ENCODE measurements around the gene PCDHGA1.
"Not testable (repeated sequence)": the region's sequence is repeated elsewhere in the genome, so short reads cannot be mapped to it uniquely, and the experiment has no call there.

The PCDHGA1 gene

DNA sequence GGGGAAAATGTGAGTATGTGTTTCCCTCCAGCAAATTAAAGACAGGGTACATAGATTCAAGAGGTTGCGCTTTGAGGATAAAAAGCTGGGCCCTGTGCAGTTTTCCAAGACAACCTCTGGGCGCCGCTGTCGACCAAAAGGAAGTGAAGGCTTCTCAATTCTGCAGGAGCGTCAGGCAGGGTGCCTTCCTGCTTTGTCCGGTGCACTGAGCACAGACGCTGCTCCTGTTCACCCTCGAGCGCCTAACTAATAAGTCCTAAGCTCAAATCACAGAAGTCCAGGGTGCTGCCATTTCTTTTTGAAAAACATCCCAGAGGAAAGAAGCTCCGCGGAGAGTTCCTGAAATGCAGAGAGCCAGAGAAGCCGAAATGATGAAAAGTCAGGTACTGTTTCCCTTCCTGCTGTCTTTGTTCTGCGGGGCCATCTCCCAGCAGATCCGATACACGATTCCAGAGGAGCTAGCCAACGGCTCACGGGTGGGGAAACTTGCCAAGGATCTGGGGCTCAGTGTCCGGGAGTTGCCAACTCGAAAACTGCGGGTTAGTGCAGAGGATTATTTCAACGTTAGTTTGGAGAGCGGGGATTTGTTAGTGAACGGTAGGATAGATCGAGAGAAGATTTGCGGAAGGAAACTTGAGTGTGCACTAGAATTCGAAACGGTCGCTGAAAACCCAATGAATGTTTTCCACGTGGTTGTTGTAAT is 19.8 kb downstream of the PCDHGA1 start, which contains the start of gene PCDHGB1:
PCDHGB1 (plus strand) TSS at position 183 of the 703 bp plus-strand sequence; CDS start at position 345, 162 bp downstream.
- DNase-seq, result peak; percentile 48

DNA sequence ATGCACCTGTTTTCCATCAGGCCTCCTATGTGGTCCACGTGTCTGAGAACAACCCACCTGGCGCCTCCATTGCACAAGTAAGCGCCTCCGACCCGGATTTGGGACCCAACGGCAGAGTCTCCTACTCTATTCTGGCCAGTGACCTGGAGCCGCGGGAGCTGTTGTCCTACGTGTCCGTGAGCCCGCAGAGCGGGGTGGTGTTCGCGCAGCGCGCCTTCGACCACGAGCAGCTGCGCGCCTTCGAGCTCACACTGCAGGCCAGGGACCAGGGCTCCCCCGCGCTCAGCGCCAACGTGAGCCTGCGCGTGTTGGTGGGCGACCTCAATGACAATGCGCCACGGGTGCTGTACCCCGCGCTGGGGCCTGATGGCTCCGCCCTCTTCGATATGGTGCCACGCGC is 21.3 kb downstream of the PCDHGA1 start:
- DNase-seq, result no peak

DNA sequence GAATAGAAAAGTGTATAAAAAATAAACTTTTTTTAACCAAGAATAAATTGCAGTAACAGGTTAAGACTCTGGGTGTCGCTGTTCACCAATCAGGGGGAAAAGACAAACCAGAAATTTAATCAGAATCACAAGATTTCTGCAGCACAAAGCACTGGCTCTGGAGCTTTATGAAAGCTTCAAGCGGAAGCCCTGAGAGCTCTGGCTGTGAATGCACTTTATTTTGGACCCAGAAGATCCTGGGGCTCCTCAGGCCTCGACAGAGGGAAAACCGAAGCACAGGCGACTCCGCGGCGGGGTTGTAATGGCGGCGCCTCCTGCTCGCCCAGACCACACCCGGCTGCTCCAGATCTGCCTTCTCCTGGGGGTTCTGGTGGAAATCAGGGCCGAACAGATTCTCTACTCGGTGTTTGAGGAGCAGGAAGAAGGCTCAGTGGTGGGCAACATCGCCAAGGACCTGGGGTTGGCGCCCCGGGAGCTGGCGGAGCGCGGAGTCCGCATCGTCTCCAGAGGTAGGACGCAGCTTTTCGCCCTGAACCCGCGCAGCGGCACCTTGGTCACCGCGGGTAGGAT is 24.7 kb downstream of the PCDHGA1 start, which contains the start of gene PCDHGA4:
PCDHGA4 (plus strand) TSS at position 122 of the 570 bp plus-strand sequence; CDS start at position 209, 87 bp downstream.
- DNase-seq, result peak; percentile 15

DNA sequence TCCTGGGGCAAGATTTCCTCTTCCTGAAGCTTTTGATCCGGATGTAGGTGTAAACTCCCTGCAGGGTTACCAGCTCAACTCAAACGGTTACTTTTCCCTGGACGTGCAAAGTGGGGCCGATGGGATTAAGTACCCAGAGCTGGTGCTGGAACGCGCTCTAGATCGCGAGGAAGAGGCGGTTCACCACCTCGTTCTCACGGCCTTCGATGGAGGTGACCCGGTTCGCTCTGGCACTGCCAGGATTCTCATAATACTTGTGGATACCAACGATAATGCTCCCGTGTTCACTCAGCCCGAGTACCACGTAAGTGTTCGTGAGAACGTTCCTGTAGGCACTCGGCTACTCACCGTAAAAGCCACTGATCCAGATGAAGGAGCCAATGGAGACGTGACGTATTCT is 25.3 kb downstream of the PCDHGA1 start:
- no peak for DNase-seq

DNA sequence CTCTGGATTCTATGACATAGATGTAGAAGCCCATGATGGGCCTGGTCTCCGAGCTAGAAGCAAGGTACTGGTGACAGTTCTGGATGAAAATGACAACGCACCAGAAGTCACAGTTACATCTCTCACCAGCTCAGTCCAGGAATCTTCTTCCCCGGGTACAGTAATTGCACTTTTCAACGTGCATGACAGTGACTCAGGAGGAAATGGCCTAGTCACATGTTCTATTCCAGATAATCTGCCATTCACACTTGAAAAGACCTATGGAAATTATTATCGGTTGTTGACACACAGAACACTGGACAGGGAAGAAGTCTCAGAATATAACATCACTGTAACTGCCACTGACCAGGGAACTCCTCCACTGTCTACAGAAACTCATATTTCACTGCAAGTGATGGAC is 25.8 kb downstream of the PCDHGA1 start:
- DNase-seq, result no peak

DNA sequence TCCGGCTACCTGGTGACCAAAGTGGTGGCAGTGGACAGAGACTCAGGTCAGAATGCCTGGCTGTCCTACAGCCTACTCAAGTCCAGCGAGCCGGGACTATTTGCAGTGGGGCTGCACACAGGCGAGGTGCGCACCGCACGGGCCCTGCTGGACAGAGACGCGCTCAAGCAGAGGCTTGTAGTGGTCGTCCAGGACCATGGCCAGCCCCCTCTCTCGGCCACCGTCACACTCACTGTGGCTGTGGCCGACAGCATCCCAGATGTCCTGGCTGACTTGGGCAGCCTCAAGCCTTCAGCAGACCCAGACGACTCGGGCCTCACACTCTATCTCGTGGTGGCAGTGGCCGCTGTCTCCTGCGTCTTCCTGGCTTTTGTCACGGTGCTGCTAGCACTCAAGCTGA is 26.6 kb downstream of the PCDHGA1 start:
- DNase-seq, result no peak

DNA sequence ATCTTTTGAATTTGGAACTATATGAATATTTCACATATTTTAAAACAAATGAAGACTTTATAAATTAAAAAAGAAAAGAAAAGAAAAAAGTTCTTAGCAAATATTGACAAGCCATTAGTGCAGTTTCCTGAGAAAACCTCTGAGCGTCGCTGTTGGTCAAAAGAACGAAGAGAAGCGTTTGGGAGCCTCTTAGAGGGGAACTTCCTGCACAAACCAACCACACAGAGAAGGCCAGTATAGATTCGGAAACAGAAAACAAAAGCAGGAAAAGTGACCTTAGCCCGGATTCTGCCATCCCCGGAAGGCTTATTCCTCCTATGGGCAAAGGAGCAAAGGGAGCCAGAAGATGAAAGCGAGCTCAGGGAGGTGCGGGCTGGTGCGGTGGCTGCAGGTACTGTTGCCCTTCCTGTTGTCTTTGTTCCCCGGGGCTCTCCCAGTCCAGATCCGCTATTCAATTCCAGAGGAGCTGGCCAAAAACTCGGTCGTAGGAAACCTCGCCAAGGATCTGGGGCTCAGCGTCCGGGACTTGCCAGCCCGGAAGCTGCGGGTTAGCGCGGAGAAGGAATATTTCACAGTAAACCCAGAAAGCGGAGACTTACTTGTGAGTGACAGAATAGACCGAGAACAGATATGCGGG is 29.6 kb downstream of the PCDHGA1 start, which contains the start of gene PCDHGB2:
PCDHGB2 (plus strand) TSS at position 205 of the 637 bp plus-strand sequence; CDS start at position 347, 142 bp downstream.
- DNase-seq, result peak; percentile 46

DNA sequence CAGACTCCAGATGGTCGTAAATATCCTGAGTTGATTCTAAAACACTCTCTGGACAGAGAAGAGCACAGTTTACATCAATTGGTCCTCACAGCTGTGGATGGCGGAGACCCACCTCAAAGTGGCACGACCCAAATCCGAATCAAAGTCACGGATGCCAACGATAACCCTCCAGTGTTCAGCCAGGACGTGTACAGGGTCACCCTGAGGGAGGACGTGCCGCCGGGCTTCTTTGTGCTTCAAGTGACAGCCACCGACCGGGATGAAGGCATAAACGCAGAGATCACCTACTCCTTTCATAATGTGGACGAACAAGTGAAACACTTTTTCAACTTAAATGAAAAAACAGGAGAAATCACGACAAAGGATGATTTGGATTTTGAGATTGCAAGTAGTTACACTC is 30.4 kb downstream of the PCDHGA1 start:
- no peak for DNase-seq

DNA sequence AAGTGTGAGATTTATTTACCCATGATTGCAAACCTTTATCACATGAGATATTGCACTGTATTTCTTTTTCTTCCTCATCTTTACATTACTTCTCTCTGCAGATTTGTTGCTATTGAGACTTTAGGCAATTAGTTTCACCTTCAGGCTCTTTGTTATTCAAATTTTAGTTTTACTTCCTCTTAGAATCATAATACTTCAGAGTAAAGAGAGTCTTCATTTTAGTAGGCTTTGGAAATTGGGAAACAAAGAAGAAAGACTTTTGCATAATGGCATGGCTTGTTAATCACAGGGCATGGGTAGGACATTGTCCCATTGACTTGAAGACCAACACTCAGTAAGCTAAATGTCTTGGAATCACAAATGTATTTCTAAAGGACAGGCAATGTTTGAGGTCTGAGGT is 32.4 kb downstream of the PCDHGA1 start:
- DNase-seq, result no peak

DNA sequence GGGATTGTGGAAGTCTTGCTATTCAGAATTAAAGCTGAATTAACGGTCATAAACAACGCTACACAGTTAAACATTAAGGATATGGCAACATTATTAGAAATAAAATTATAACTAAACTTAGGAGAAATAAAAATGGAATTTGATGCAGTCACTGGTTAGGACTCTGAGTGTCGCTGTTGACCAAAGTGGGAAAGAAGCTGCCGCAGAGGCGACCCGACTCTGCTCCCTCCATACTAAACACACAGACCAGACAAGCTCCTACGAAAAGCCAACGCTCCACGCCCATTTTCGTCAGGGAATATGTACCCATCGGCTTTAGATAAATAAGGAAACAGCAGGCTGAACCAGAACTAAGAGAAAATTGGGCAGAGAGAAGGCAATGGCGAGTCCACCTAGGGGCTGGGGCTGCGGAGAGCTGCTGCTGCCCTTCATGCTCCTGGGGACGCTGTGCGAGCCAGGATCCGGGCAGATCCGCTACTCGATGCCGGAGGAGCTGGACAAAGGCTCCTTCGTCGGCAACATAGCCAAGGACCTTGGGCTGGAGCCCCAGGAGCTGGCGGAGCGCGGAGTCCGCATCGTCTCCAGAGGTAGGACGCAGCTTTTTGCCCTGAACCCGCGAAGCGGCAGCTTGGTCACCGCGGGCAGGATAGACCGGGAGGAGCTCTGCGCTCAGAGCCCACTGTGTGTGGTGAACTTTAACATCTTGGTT is 33.8 kb downstream of the PCDHGA1 start, which contains the start of gene PCDHGA5:
PCDHGA5 (plus strand) TSS at position 211 of the 709 bp plus-strand sequence; CDS start at position 380, 169 bp downstream.
- no peak for DNase-seq

DNA sequence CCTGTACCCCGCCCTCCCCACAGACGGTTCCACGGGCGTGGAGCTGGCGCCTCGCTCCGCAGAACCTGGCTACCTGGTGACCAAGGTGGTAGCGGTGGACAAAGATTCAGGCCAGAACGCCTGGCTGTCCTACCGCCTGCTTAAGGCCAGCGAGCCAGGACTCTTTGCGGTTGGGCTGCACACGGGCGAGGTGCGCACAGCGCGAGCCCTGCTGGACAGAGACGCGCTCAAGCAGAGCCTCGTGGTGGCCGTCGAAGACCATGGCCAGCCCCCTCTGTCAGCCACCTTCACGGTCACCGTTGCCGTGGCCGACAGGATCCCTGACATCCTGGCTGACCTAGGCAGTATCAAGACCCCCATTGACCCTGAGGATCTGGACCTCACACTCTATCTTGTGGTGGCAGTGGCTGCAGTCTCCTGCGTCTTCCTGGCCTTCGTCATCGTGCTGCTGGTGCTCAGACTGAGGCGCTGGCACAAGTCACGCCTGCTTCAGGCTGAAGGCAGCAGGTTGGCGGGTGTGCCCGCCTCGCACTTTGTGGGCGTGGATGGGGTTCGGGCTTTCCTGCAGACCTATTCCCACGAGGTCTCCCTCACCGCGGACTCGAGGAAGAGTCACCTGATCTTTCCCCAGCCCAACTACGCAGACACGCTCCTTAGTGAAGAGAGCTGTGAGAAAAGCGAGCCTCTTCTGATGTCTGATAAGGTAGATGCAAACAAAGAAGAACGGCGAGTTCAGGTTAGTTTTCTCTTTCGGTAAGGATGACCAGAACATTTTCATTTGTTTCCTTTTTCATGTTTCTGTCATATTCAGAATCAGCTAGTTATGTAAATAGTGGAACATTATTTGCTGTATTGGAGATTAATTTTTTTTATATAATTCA is 35.9 kb downstream of the PCDHGA1 start:
- DNase-seq, result no peak

DNA sequence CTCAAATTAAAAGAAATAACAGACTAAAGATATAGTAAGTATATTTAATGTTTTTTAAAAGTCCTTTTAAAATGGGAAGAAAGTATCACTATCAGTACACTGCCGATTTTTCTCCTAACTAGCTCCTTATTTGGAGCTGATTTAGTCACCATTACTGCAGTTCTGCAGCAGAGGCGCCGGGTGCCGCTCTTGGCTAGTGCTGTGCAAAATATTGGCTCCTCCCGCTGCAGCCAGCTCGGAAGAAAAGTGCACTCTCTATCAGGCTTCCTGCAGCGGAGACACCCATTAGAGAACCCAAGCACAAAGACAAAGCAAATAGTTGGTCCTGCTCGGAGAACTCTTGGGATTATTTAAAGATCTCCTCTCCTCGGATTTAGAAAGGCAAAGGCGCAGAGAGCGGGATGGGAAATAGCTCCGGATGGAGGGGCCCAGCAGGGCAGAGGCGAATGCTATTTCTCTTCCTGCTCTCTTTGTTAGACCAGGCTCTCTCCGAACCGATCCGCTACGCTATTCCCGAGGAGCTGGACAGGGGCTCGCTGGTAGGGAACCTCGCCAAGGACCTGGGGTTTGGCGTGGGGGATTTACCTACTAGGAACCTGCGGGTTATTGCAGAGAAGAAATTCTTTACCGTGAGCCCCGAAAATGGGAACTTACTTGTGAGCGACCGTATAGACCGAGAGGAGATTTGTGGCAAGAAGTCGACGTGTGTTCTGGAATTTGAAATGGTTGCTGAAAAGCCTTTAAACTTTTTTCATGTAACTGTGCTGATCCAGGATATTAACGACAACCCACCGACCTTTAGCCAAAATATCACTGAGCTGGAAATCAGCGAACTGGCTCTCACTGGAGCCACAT is 39.9 kb downstream of the PCDHGA1 start, which contains the start of gene PCDHGB3:
PCDHGB3 (plus strand) TSS at position 249 of the 855 bp plus-strand sequence; CDS start at position 402, 153 bp downstream.
- peak; percentile 52 for DNase-seq

DNA sequence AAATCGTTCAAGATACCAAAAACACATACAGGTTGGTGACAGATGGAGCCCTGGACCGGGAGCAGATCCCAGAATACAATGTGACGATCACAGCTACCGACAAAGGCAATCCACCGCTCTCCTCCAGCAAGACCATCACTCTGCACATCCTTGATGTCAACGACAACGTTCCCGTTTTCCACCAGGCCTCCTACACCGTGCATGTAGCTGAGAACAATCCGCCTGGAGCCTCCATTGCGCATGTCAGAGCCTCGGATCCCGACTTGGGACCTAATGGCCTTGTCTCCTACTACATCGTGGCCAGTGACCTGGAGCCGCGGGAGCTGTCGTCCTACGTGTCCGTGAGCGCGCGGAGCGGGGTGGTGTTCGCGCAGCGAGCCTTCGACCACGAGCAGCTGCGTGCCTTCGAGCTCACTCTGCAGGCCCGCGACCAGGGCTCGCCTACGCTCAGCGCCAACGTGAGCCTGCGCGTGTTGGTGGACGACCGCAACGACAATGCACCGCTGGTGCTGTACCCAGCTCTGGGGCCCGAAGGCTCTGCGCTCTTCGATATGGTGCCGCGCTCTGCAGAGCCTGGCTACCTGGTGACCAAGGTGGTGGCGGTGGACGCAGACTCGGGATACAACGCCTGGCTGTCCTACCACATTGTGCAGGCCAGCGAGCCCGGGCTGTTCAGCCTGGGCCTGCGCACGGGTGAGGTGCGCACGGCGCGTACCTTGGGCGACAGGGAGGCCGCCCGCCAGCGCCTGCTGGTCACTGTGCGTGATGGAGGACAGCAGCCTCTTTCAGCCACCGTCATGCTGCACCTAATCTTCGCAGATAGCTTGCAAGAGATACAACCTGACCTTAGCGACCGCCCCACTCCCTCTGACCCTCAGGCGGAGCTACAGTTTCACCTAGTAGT is 41.5 kb downstream of the PCDHGA1 start:
- no peak for DNase-seq

DNA sequence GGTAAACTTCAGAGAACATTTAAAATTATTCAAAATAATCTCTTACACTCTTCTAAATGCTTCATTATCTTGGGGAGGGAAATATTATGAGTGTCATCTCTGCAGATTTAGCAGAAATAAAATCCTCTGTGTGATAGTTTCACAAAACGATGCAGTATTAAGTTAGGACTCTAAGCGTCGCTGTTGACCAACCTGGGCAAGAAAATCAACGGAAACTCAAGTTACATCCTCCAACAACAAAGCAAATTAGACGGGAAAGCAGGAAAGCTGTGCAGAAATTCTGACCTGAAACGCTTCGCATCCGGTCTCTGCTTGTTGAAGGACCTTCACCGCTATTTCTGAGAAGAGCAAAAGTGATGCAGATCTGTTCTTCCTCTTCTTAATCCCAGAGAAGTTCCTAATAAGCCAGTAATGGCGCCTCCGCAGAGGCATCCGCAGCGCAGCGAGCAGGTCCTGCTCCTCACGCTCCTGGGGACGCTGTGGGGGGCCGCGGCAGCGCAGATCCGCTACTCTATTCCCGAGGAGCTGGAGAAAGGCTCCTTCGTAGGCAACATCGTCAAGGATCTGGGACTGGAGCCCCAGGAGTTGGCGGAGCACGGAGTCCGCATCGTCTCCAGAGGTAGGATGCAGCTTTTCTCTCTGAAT is 43.5 kb downstream of the PCDHGA1 start, which contains the start of gene PCDHGA6:
PCDHGA6 (plus strand) TSS at position 219 of the 645 bp plus-strand sequence; CDS start at position 412, 193 bp downstream.
- DNase-seq, result peak; percentile 13

DNA sequence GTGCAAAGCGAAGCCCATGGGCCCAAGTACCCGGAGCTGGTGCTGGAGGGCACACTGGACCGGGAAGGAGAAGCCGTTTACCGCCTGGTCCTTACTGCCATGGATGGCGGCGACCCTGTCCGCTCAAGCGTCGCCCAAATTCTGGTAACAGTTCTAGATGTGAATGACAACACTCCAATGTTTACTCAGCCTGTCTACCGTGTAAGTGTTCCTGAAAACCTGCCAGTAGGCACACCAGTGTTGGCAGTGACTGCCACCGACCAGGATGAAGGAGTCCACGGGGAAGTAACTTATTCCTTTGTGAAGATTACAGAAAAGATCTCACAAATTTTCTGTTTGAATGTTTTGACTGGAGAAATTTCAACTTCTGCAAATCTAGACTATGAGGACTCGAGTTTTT is 44.3 kb downstream of the PCDHGA1 start:
- DNase-seq, result no peak

DNA sequence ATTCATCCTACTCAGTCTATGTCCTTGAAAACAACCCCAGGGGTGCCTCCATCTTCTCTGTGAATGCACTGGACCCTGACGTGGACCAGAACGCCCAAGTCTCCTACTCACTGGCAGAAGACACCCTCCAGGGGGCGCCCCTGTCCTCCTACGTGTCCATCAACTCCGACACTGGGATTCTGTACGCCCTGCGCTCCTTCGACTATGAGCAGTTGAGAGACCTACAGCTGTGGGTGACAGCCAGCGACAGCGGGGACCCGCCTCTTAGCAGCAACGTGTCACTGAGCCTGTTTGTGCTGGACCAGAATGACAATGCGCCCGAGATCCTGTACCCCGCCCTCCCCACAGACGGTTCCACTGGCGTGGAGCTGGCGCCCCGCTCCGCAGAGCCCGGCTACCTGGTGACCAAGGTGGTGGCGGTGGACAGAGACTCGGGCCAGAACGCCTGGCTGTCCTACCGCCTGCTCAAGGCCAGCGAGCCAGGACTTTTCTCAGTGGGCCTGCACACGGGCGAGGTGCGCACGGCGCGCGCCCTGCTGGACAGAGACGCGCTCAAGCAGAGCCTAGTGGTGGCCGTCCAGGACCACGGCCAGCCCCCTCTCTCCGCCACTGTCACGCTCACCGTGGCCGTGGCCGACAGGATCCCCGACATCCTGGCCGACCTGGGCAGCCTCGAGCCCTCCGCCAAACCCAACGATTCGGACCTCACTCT is 45.3 kb downstream of the PCDHGA1 start:
- DNase-seq, result not testable (repeated sequence)

DNA sequence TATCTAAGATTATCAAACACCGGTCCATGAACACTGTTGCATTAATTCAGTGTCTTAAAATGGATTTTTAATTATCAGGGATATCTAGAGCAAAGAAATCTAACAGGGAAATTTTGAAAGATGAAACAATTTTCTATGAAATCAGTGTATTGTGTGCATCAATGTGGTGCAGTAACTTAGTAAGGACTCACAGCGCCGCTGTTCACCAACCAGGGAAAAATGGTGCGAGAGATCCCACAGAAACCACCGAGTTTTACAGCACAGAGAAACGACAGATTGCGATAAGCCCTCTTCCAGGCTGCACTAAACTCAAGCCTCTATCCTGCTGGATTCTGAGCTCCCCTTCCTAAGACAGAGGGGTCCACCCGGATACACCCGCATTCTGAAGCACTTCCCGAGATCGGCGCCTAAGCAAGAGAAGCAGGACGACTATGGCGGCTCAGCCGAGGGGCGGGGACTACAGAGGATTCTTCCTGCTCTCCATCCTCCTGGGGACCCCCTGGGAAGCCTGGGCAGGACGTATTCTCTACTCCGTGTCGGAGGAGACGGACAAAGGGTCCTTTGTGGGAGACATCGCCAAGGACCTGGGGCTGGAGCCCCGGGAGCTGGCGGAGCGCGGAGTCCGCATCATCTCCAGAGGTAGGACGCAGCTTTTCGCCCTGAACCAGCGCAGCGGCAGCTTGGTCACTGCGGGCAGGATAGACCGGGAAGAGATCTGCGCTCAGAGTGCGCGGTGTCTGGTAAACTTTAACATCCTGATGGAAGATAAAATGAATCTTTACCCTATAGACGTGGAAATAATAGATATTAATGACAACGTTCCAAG is 52.4 kb downstream of the PCDHGA1 start, which contains the start of gene PCDHGA7:
PCDHGA7 (plus strand) TSS at position 274 of the 826 bp plus-strand sequence; CDS start at position 432, 158 bp downstream.
- DNase-seq, result peak; percentile 10
